Right ventricle myocardium superior (tissue), 1 donor: ENCODE data around the gene UBN2. TPM values are rescaled to one million over a fixed set of nuclear protein-coding genes. Genes with fewer than 3 reads are reported as not detected.
A peak's percentile ranks its signal among the peaks of the same experiment; 100 is the strongest.

ENCODE experiments used
- ATAC-seq: fragments of 200-7000 bp; cut with Tn5 transposase; one replicate; pipeline ENCODE4 v1.9.1; 2020; ENCODE audit warnings: mild to moderate bottlenecking; ENCODE audit not compliant: poor library complexity
- DNase-seq: peaks from one replicate; pipeline ENCODE4 v3.0.0-alpha.2; 2020
- intact Hi-C: fragments of 100-400 bp; cut with DNase I; formaldehyde crosslinking; loops from one replicate; pipeline ENCODE4 v1.11.2; 2022
- total RNA-seq: library from RNA; stranded (reverse); fragmentation: NEBNext Ultra II Directional; extraction: Animal tissue kit (Norgen Biotek cat#: 25700); gene quantifications from one replicate; pipeline ENCODE4 v1.2.1, GENCODE V29; 2021
- donor health status: DM: no; HTN: yes; CAD: no; lungs with severe emphysema.

UBN2 gene
- total RNA-seq, 1 donor from 2014 or later = 11.9 TPM

DNA sequence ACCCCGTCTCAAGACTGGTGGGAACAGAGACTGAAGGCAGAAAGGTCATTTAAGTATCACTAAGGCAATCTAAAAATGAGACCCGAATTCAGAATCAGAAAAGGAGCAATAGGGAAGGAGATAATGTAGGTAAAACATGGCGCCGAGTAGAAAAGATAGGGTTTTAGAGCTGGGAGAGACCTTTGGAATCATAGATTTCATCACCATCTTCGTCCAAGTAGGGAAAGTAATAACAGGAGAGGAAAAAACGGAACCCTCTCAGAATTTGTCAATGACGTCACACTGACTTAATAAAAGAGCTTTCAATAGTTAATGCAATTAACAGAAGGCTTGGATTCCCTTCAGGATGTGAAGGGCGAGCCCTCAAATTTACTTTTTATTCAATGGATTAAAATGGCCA lies 1.0 kb upstream of the UBN2 start:
- no peak for DNase-seq
- ATAC-seq = no peak
- intact Hi-C loops = no loop called here

- no peak for ATAC-seq
- intact Hi-C loops = no loop called here
- no peak for DNase-seq
Measured at GRCh38 chr7:139230484-139230773, 608 bp upstream of the UBN2 start.

DNA sequence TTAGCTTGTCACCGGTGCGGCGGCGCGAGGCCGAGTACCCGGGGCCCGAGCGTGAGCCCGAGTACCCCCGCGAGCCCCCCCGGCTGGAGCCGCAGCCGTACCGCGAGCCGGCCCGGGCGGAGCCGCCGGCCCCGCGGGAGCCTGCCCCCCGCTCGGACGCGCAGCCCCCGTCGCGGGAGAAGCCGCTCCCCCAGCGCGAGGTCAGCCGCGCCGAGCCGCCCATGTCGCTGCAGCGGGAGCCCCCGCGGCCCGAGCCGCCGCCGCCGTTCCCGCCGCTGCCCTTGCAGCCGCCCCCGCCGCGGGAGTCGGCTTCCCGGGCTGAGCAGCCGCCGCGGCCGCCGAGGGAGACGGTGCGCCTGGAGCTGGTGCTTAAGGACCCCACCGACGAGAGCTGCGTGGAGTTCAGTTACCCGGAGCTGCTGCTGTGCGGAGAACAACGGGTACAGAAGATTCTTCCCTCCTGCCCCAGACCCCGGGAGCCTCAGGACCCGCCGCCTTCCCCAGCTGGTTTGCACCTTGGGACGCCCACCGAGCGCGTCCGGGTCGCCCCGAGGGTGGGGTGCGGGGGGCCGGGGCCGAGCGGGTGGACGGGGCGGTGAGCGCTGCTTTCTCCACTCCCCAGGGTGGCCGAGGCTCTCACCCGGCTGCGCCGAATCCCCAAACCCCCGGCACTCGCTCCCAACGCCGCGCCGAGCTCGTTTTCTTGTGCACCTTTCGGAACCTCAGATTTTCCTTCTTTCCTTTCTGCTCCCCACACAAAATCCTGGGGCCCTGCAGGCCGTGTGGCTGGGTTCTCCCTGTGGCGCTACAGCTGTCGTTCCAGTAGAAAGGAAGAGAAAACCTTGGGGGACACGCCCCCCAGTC lies 708 bp downstream of the UBN2 start:
- no peak for DNase-seq
- peak; percentile 60 for ATAC-seq
- intact Hi-C loops = no loop called here

- ATAC-seq (no peak), DNase-seq (no peak)
- intact Hi-C loops = no loop called here
Measured at GRCh38 chr7:139232377-139232717, 1.3 kb downstream of the UBN2 start.

DNA sequence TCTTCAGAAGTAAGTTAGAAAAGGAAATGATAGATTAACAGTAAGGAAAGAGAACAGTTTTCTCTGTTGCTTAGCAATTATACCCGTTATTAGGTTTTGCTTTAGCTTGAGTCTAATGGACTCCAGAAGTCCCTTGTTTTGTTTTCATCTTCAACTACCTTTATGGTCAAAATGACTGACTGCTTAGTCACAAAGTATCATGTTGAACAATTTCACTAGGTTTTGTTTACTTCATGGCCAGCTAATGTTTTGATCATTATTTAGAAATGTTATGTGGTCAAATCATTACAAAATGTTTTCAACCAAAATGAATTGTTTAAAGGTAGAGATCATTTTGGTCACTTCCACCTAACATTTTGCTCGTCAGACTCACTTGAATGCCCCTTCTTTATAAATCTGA lies 1.9 kb downstream of the UBN2 start:
- DNase-seq (no peak), ATAC-seq (no peak)
- intact Hi-C loops = no loop called here

DNA sequence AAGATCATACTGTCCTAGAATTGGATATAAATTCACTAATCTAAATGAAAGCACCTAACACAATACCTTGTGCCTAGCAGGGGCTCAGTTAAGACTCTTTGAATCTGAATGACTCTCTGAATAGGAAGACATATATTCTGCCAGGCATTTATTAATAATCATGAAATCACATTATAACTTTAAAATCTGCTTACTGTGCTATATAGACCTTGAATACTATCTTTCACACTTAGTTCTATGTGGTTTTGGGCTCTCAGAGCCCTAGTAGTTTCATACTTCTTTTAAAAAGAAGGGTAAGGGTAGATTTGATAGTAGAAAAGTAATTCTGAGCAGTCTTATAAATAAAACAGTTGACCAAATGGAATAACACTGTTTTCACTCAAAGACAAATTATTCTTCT lies 10.2 kb downstream of the UBN2 start:
- intact Hi-C loops = no loop called here
- no peak for ATAC-seq
- no peak for DNase-seq

DNA sequence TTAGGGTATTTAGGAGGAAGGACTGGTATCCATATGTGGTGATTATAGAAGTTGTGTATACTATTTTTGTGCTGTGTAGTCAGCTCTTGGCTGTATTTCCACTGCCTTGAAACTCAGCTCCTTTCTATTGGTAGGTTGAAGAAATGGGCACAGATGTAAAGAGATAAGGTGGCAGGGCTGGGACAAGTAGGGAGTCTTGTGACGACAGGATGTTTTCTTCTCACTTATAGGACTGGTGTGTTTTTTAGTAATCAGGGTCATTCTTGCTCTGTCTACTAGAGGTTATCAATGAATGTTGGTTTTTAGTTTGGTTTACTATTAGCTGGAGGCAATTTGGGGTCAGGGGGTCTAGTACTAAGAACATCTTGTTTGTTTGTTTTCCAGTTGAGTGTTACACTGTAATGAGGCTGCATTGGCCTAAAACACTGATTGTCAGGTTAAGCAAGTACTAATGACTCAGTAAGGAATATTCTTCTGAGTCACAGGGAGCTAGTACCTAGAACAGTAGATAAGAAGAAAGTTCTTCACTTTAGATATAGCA lies 11.8 kb downstream of the UBN2 start:
- ATAC-seq = no peak
- DNase-seq = no peak
- intact Hi-C loops = no loop called here

GRCh38 chr7:139245401-139245800 lies 14.4 kb downstream of the UBN2 start:
- ATAC-seq = no peak
- DNase-seq = no peak
- intact Hi-C loops = no loop called here

- DNase-seq (no peak), ATAC-seq (no peak)
- intact Hi-C loops = no loop called here
Measured at GRCh38 chr7:139246494-139246893, 15.5 kb downstream of the UBN2 start.

- intact Hi-C loops = no loop called here
- DNase-seq (no peak), ATAC-seq (no peak)
Measured at GRCh38 chr7:139246905-139247304, 15.9 kb downstream of the UBN2 start.

GRCh38 chr7:139249179-139249810 lies 18.3 kb downstream of the UBN2 start:
- ATAC-seq (no peak), DNase-seq (no peak)
- intact Hi-C loops = no loop called here

- no peak for DNase-seq
- intact Hi-C loops = no loop called here
- no peak for ATAC-seq
Measured at GRCh38 chr7:139252451-139252850, 21.4 kb downstream of the UBN2 start.

GRCh38 chr7:139254281-139254680 lies 23.2 kb downstream of the UBN2 start:
- intact Hi-C loops = no loop called here
- no peak for ATAC-seq
- DNase-seq = no peak

DNA sequence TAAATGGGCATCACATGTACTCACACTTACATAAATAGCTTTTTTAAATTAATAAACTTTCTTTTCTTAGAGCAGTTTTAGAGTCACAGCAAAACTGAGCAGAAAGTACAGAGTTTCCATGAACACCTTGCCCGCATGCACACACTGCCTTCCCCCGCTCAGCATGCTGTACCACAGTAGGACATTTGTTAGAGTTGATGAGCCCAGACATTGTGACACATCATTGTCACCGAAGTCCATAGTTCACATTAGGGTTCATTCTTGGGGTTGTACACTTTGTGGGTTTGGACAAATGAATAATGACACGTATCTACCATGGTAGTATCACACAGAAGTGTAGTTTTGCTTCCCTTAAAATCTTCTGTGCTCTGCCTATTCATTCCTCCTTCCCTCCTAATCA lies 23.7 kb downstream of the UBN2 start:
- intact Hi-C loops = no loop called here
- ATAC-seq = no peak
- no peak for DNase-seq

DNA sequence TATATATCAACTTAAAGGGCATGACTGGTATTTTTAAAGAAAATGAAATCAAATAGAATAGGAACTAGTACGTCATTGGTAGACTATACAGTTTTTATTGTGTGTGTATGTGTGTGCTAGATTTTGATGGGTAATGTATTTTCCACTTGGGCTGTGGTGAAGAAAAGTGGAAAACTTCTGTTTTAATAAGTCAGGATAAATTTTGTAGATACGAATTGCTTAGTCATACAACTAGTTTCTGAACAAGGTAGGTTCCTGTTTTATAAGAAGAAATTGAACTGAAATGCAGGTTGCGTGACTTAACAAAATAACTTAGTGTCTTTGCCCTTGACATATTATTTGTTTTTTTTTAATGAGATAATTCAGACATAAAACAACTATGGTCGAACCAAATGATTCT lies 24.3 kb downstream of the UBN2 start:
- no peak for DNase-seq
- intact Hi-C loops = no loop called here
- no peak for ATAC-seq

DNA sequence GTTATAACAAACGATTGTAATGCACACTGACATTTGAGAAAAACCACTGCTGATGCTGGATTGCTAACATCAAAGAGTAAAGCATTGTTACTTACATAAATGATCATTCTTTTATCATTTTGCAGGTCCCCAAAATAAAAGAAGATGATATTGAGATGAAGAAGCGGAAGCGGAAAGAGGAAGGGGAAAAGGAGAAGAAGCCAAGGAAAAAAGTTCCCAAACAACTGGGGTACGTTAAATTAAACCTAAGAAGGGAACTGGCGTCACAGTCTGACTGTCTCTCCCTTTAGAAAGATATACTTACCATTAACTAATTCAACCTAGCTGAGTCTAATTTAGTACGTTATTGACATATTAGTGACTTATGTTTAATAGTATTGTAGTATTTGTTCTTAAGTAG lies 28.1 kb downstream of the UBN2 start:
- intact Hi-C loops = no loop called here
- no peak for DNase-seq
- ATAC-seq = no peak

DNA sequence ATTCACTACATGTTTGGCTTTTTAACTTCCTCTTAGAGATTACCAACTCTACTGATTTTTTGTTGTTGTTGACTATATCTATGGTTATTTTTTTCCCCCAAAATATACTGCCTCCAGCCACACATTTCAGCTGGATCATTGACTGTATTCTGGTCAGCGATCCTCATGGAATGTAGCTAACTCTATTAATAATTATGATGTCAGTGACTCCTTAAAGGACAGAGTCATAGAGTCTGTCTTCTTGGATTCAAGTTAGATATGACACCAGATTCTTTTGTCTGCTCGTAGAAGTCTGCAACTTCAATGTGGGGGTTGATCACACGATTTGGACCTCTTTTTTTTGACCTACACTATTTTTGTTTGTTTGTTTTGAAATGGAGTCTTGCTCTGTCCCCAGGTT lies 33.2 kb downstream of the UBN2 start:
- DNase-seq (no peak), ATAC-seq (peak; percentile 83)
- intact Hi-C loops = no loop called here

DNA sequence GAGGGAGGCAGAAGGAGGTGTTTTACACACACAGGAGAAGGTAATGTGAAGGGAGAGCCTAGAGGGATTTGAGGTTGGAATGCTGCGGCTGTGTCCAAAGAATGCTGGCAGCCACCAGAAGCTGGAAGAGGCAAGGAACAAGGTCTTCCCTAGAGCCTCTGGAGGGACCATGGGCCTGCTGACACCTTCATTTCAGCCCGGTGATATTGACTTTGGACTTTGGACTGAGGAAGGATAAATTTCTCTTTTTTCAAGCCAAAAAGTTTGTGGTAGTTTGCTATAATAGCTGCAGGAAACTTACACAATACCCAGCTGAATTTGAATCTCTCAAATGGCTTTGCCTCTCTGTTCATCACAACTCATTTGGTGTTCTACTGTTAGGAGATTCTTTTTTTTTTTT lies 34.6 kb downstream of the UBN2 start:
- DNase-seq (no peak), ATAC-seq (no peak)
- intact Hi-C loops = no loop called here

- intact Hi-C loops = no loop called here
- peak; percentile 88 for ATAC-seq
- DNase-seq = no peak
Measured at GRCh38 chr7:139271718-139272628, 40.9 kb downstream of the UBN2 start.
